Measurements from ENCODE around the gene ZNF620.

DNA sequence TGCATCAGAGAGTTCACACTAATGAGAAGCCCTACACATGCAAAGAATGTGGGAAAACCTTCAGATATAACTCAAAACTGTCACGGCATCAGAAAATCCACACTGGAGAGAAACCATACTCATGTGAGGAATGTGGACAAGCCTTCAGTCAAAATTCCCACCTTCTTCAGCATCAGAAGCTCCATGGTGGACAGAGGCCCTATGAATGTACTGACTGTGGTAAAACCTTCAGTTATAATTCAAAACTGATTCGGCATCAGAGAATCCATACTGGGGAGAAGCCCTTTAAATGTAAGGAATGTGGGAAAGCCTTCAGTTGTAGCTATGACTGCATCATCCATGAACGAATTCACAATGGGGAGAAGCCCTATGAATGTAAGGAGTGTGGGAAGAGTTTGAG, 18.7 kb upstream of the ZNF620 start:
- TF ChIP-seq EZH2 (IDR thresholded peaks at IDR 0.05; ENCODE audit: low read length) = no peak
- TF ChIP-seq, protein P1, sequence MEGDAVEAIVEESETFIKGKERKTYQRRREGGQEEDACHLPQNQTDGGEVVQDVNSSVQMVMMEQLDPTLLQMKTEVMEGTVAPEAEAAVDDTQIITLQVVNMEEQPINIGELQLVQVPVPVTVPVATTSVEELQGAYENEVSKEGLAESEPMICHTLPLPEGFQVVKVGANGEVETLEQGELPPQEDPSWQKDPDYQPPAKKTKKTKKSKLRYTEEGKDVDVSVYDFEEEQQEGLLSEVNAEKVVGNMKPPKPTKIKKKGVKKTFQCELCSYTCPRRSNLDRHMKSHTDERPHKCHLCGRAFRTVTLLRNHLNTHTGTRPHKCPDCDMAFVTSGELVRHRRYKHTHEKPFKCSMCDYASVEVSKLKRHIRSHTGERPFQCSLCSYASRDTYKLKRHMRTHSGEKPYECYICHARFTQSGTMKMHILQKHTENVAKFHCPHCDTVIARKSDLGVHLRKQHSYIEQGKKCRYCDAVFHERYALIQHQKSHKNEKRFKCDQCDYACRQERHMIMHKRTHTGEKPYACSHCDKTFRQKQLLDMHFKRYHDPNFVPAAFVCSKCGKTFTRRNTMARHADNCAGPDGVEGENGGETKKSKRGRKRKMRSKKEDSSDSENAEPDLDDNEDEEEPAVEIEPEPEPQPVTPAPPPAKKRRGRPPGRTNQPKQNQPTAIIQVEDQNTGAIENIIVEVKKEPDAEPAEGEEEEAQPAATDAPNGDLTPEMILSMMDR (optimal IDR thresholded peaks at IDR 0.05 in 1 of 3, IDR thresholded peaks at IDR 0.05 in 1 of 3, conservative IDR thresholded peaks at IDR 0.05 in 1 of 3; ENCODE audit: extremely low read depth in 1 of 3, insufficient read depth in 2 of 3, low read length in 3 of 3) = no peak
